HUES6 (cell line): ENCODE data around the gene PMP22.

Experiments used
- H3K27ac ChIP-seq: 2 replicates; pipeline ENCODE4 v1.7.0; 2013; ENCODE audit warnings: low read depth, mild to moderate bottlenecking, low read length, inconsistent platforms
- H3K27me3 ChIP-seq: 2 replicates; pipeline ENCODE4 v1.6.1; 2013; ENCODE audit warnings: low read length; ENCODE audit not compliant: control insufficient read depth, insufficient read depth
- H3K36me3 ChIP-seq: 2 replicates; pipeline ENCODE4 v1.6.1; 2013; ENCODE audit warnings: low read length; ENCODE audit not compliant: control insufficient read depth, insufficient read depth
- H3K4me1 ChIP-seq: 2 replicates; pipeline ENCODE4 v1.6.1; 2013; ENCODE audit warnings: low read length; ENCODE audit not compliant: control insufficient read depth, insufficient read depth
- H3K4me3 ChIP-seq: 2 replicates; pipeline ENCODE4 v1.5.1; 2013; ENCODE audit warnings: low read depth, low read length
- H3K9ac ChIP-seq: one replicate; pipeline ENCODE4 v1.6.1; 2013; ENCODE audit warnings: mild to moderate bottlenecking, low read length
- H3K9me3 ChIP-seq: 2 replicates; pipeline ENCODE4 v1.6.1; 2013; ENCODE audit warnings: low read depth, low read length; ENCODE audit not compliant: control insufficient read depth, insufficient read depth

The PMP22 gene

DNA sequence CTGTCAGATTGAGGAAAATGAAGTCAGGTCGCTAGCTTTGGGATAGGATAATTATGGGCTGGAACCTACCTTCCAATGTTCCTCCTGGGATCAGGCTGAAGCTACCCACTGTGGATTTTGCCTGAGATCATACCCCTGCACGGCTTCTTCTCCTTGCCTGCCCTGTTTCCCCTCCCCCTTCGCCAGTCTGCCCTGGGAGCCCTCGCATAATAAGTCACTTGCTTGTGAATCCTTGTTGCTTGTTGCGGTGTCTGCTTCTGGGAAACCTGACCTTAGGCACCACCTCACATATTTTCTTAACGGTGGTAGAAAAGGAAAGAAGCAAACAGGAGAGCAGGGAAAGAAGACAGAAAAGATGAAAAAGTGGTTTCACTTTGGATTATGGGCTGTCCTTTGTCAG is 13.3 kb upstream of the PMP22 start:
- peaks cover 9% of the 10 kb centered on the region for H3K4me1 ChIP-seq
- H3K9me3 ChIP-seq = peaks cover 12% of the 10 kb centered on the region
- H3K27ac ChIP-seq = no peak overlapping the region
- peak overlapping the region; percentile 4; the same call in 1 of the 2 replicates for H3K4me3 ChIP-seq
- H3K27me3 ChIP-seq = no peaks in the 10 kb centered on the region; the same call in 1 of the 2 replicates
- H3K9ac ChIP-seq = no peak overlapping the region
- no peaks in the 10 kb centered on the region for H3K36me3 ChIP-seq

- Histone ChIP-seq H3K36me3 (no peaks in the 10 kb centered on the region), H3K9ac (no peak overlapping the region), H3K27ac (no peak overlapping the region)
Observed at GRCh38 chr17:15274017-15274416, 8.9 kb upstream of the PMP22 start.

GRCh38 chr17:15273141-15273793 is 8.1 kb upstream of the PMP22 start:
- Histone ChIP-seq H3K9me3 (peaks cover 8% of the 10 kb centered on the region), H3K27me3 (peaks cover 13% of the 10 kb centered on the region; the same call in 1 of the 2 replicates), H3K9ac (no peak overlapping the region), H3K27ac (no peak overlapping the region), H3K4me1 (peaks cover 5% of the 10 kb centered on the region), H3K4me3 (no peak overlapping the region), H3K36me3 (no peaks in the 10 kb centered on the region)

More at GRCh38 chr17:15274017-15274416, 8.9 kb upstream of the PMP22 start:
- H3K27me3 ChIP-seq = peaks cover 8% of the 10 kb centered on the region; the same call in 1 of the 2 replicates
- no peak overlapping the region for H3K4me3 ChIP-seq
- H3K4me1 ChIP-seq = peaks cover 9% of the 10 kb centered on the region
- peaks cover 8% of the 10 kb centered on the region for H3K9me3 ChIP-seq

DNA sequence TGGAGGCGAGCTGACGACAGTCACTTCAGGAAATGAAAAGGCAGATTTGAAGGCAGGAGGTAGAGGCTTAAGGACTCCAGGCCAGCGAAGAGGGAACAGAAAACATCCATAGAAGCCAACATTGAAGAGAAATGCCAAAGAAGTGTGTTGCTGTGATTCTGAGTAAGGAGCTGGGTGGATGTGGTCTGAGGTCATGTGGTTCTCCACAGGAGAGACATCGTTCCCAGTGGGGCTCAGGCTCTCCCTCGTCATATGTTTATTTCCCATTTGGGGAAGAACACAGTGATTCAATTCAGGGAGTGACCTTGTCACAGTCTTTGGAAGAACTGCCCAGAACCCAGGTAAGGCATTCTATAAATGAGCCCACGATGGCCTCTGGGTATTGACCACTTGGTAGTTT is 6.6 kb upstream of the PMP22 start:
- Histone ChIP-seq H3K9ac (no peak overlapping the region), H3K36me3 (no peaks in the 10 kb centered on the region), H3K9me3 (peaks cover 8% of the 10 kb centered on the region), H3K4me1 (no peaks in the 10 kb centered on the region), H3K4me3 (no peak overlapping the region), H3K27me3 (peaks cover 19% of the 10 kb centered on the region), H3K27ac (no peak overlapping the region)

DNA sequence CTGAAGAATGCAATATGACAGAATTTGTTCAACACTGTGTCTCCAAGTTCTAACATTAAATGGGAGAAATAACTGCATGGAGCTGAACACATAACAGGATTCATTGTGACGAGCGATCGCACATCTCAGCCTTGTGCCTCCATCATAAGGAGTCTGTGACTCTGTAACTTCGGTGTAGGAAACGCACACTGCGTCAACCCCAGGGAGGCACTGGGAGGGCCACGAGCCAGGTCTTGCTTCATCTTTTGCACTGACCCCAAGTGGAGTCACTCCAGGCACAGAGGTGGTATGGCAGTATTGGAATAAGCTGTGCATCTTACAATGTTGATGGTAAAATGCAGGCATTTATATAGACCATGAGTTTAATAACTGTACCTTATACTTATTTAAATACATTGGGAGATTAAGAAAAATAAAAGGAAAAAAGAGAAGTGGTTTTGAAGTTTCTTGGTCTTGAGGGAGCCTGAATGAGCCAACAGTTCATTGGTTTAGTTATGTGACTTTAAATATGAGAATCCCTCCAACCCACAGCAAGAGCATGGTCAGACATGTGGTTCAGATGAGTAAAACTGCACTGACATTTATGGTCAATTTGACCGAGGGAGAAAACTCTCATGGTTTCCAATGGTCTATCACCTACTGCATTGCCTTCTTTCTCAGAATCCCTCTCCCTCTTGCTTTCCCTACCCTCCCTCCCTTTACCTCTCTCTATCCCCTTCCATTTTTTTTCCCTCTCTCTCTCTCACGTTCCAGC is 5.7 kb upstream of the PMP22 start:
- Histone ChIP-seq H3K36me3 (no peaks in the 10 kb centered on the region), H3K9ac (no peak overlapping the region), H3K4me1 (no peaks in the 10 kb centered on the region), H3K27ac (no peak overlapping the region), H3K9me3 (peaks cover 8% of the 10 kb centered on the region), H3K27me3 (peaks cover 29% of the 10 kb centered on the region), H3K4me3 (no peak overlapping the region)

DNA sequence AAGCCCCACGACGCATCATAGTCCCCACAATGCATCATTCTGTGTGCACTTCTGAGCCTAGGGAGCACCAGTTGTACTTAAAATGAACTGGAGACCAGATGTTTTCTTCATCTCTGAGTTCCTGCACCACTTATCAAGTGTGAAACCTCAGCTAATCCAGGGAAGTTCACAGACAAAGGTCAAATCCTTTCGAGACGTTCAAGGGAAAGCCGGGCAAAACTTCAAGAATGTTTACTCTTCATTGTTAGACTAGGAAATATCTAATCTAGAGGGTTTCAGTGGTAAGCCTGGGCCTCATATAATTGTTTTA is 4.6 kb upstream of the PMP22 start:
- Histone ChIP-seq H3K9ac (no peak overlapping the region), H3K36me3 (no peaks in the 10 kb centered on the region), H3K27me3 (peaks cover 40% of the 10 kb centered on the region), H3K4me3 (no peak overlapping the region), H3K27ac (no peak overlapping the region), H3K9me3 (peaks cover 8% of the 10 kb centered on the region), H3K4me1 (no peaks in the 10 kb centered on the region)

GRCh38 chr17:15269087-15269779 is 4.1 kb upstream of the PMP22 start:
- peaks cover 7% of the 10 kb centered on the region for H3K9me3 ChIP-seq
- no peak overlapping the region for H3K27ac ChIP-seq
- H3K4me1 ChIP-seq = no peaks in the 10 kb centered on the region
- no peaks in the 10 kb centered on the region for H3K36me3 ChIP-seq
- H3K27me3 ChIP-seq = peaks cover 45% of the 10 kb centered on the region
- H3K9ac ChIP-seq = no peak overlapping the region
- H3K4me3 ChIP-seq = no peak overlapping the region

DNA sequence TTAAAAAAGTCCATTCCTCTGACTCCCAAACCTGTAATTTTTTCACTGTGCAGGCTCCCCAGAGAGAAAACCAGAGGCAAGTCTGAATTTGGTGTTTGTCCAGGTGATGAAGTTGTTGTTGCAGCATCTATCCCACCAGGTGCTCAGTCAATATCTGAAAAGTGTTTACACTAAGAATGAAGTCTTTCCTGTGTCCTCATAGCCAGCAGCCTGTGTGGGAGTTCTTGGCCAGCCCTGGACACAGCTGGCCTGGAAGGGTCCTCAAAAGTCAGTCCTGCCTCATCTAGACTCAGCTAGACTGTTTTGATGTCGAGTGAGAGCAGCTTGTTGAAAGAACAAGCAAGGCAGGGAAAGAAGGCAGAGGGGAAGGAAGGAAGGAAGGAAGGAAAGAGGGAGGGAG is 3.3 kb upstream of the PMP22 start:
- H3K9me3 ChIP-seq = no peaks in the 10 kb centered on the region

DNA sequence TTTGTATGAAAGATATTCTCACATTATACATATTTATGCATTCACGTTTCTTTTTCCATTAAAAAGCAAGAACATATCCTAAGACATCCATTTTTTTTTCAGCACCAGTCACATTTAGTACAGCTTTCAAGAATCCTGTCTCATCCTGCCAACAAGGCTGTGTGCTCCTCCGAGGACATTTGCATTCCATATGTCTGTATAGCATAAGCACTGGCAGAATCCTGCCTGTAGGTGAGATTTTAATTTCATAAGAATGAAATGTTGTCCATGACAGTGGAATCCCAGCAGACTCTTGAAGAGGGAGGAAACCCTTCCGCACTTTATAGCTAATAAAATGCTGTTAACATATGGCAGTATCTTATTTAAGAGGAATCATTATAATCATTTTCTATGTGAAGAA is 2.9 kb upstream of the PMP22 start:
- Histone ChIP-seq H3K27me3 (peaks cover 57% of the 10 kb centered on the region), H3K4me3 (no peak overlapping the region), H3K27ac (no peak overlapping the region), H3K4me1 (0 out of 2 replicates have a peak, but pooled peaks cover 3% of the 10 kb centered on the region), H3K9ac (no peak overlapping the region), H3K36me3 (no peaks in the 10 kb centered on the region), H3K9me3 (no peaks in the 10 kb centered on the region)

More for the DNA sequence above, 3.3 kb upstream of the PMP22 start:
- no peak overlapping the region for H3K27ac ChIP-seq
- no peaks in the 10 kb centered on the region for H3K36me3 ChIP-seq
- no peak overlapping the region for H3K9ac ChIP-seq
- no peak overlapping the region for H3K4me3 ChIP-seq
- 0 out of 2 replicates have a peak, but pooled peaks cover 2% of the 10 kb centered on the region for H3K4me1 ChIP-seq
- peaks cover 52% of the 10 kb centered on the region for H3K27me3 ChIP-seq

DNA sequence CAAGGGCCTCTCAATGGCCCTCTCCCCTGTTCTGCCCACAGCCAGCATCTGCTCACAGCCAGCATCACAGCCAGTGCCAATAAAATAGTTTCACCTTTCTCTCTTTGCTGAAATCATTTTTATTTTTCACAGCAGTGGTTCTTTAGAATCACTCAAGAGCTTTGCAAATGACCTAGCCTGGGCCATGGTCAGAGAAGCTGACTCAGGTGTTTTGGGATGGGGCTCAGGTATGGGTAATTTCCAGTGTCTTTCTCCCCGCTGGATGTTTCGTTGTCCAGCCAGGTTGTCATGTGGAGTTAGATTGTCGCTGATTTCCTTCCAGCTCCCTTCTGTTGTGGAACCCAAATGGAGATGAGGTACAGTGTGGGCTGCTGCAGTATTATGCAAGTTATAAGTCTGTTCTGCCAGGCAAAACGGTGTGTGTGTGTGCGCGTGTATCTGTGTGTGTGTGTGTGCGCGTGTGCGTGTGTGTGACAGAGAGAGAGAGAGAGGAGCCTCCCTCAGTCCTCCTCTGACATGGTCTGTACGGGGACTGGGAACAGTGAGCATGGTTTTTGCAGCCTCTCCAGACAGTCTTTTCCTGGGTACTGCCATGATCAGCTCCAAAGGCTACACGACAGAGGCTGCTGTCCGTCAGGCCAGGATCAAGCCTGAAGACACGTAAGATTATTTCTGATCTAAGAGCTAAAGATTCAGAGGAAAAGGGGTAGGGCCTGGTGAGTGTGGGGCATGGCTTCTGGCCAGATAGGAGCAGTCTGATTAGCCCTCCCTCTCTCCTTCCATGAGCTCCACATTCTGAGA is 1.4 kb upstream of the PMP22 start:
- Histone ChIP-seq H3K4me1 (0 out of 2 replicates have a peak, but pooled peaks cover 5% of the 10 kb centered on the region), H3K4me3 (no peak overlapping the region), H3K36me3 (no peaks in the 10 kb centered on the region), H3K27ac (no peak overlapping the region), H3K27me3 (peaks cover 72% of the 10 kb centered on the region), H3K9ac (no peak overlapping the region), H3K9me3 (no peaks in the 10 kb centered on the region)
